CD14-positive monocyte (primary cell): Measurements from ENCODE around the gene HEYL. TPM values are rescaled to one million over a fixed set of nuclear protein-coding genes. Genes with fewer than 3 reads are reported as not detected.

Source experiments
- DNase-seq, 3 donors: peaks; one replicate each; pipeline ENCODE4 v3.0.0-alpha.2; 2011 to 2022
- H2AFZ ChIP-seq: 2 replicates; pipeline ENCODE4 v1.6.0; 2012; ENCODE audit warnings: mild to moderate bottlenecking, low read depth, low read length, inconsistent platforms; ENCODE audit not compliant: insufficient read depth, poor library complexity, severe bottlenecking
- H3K27ac ChIP-seq, 2 donors: 1 replicate in 1 of 2; 2 replicates in 1 of 2; pipeline ENCODE4 v1.5.1; 2012 to 2013; ENCODE audit warnings: low read length in 2 of 2, control low read depth in 1 of 2, inconsistent platforms in 1 of 2, low read depth in 1 of 2, mild to moderate bottlenecking in 1 of 2
- H3K27me3 ChIP-seq, 2 donors: one replicate each; pipeline versions ENCODE4 v1.6.0 to v1.6.1; 2011 to 2013; ENCODE audit warnings: low read length in 2 of 2; ENCODE audit not compliant: control insufficient read depth in 2 of 2, insufficient read depth in 2 of 2
- H3K36me3 ChIP-seq, 2 donors: replicated peaks in 1 of 2; 1 replicate in 1 of 2; 2 replicates in 1 of 2; pipeline versions ENCODE4 v1.5.1 to v1.6.1; 2012 to 2013; ENCODE audit warnings: low read length in 2 of 2, control low read depth in 1 of 2, inconsistent platforms in 1 of 2, mild to moderate bottlenecking in 1 of 2; ENCODE audit not compliant: insufficient read depth in 2 of 2, control insufficient read depth in 1 of 2
- H3K4me1 ChIP-seq, 2 donors: 1 replicate in 1 of 2; 2 replicates in 1 of 2; pipeline versions ENCODE4 v1.5.1 to v1.6.1; 2012 to 2013; ENCODE audit warnings: low read length in 2 of 2, control low read depth in 1 of 2, inconsistent platforms in 1 of 2, mild to moderate bottlenecking in 1 of 2, moderate library complexity in 1 of 2; ENCODE audit not compliant: insufficient read depth in 2 of 2, control insufficient read depth in 1 of 2
- H3K4me2 ChIP-seq: replicated peaks from 2 replicates; pipeline ENCODE3; 2012; ENCODE audit warnings: low read length, moderate library complexity, mild to moderate bottlenecking; ENCODE audit not compliant: poor library complexity, severe bottlenecking; ENCODE audit errors: extremely low read depth
- H3K4me3 ChIP-seq, 3 experiments: fragments of 200-600 bp in 1 of 3; sonication (generic) in 1 of 3; replicated peaks in 1 of 3; 1 replicate in 2 of 3; 2 replicates in 1 of 3; pipeline ENCODE4 v1.5.1; 2011 to 2013; ENCODE audit warnings: low read length in 3 of 3, mild to moderate bottlenecking in 3 of 3, control low read depth in 2 of 3, low read depth in 2 of 3, inconsistent platforms in 1 of 3, moderate library complexity in 1 of 3
- H3K79me2 ChIP-seq: 2 replicates; pipeline ENCODE4 v1.6.0; 2012; ENCODE audit warnings: mild to moderate bottlenecking, control low read depth, inconsistent platforms, low read length, moderate library complexity; ENCODE audit not compliant: insufficient read depth
- H3K9ac ChIP-seq: 2 replicates; pipeline ENCODE4 v1.6.0; 2017; ENCODE audit warnings: low read length, mild to moderate bottlenecking; ENCODE audit not compliant: insufficient read depth, poor library complexity, severe bottlenecking
- H3K9me3 ChIP-seq, 2 donors: replicated peaks in 1 of 2; 1 replicate in 1 of 2; 2 replicates in 1 of 2; pipeline versions ENCODE4 v1.5.1 to v1.6.1; 2012 to 2013; ENCODE audit warnings: low read length in 2 of 2, control low read depth in 1 of 2; ENCODE audit not compliant: control insufficient read depth in 1 of 2, insufficient read depth in 1 of 2
- H4K20me1 ChIP-seq: 2 replicates; pipeline ENCODE4 v1.6.0; 2012; ENCODE audit warnings: mild to moderate bottlenecking, low read length, control low read depth, moderate library complexity; ENCODE audit not compliant: insufficient read depth
- H3K27ac Mint-ChIP-seq, 7 donors: one replicate each; pipeline ENCODE4 v1.8.0; 2020; ENCODE audit warnings: mild to moderate bottlenecking in 7 of 7, mixed read lengths in 7 of 7, moderate library complexity in 6 of 7, inconsistent platforms in 2 of 7
- H3K27me3 Mint-ChIP-seq, 3 donors: one replicate each; pipeline ENCODE4 v1.8.0; 2021 to 2022; ENCODE audit warnings: low read depth in 3 of 3, mild to moderate bottlenecking in 3 of 3, mixed read lengths in 3 of 3, moderate library complexity in 3 of 3, inconsistent platforms in 1 of 3
- H3K36me3 Mint-ChIP-seq, 2 donors: one replicate each; pipeline ENCODE4 v1.8.0; 2020; ENCODE audit warnings: mixed read lengths in 2 of 2, inconsistent platforms in 1 of 2, mild to moderate bottlenecking in 1 of 2
- H3K4me1 Mint-ChIP-seq: one replicate; pipeline ENCODE4 v1.8.0; 2020; ENCODE audit warnings: mild to moderate bottlenecking, mixed read lengths
- H3K4me3 Mint-ChIP-seq, 2 donors: one replicate each; pipeline ENCODE4 v1.8.0; 2020; ENCODE audit warnings: mild to moderate bottlenecking in 2 of 2, mixed read lengths in 2 of 2, moderate library complexity in 1 of 2
- H3K9me3 Mint-ChIP-seq, 7 donors: one replicate each; pipeline ENCODE4 v1.8.0; 2020 to 2022; ENCODE audit warnings: mixed read lengths in 7 of 7, mild to moderate bottlenecking in 6 of 7, moderate library complexity in 6 of 7, inconsistent platforms in 2 of 7
- WGBS: methylation state at CpG from one replicate; pipeline ENCODE4 v1.1.5; 2013; ENCODE audit warnings: missing lambda C conversion rate; ENCODE audit not compliant: insufficient coverage; 5-methylcytosine and 5-hydroxymethylcytosine counted together
- intact Hi-C, 2 donors: fragments of 100-400 bp; cut with micrococcal nuclease; formaldehyde crosslinking; loops; one replicate each; pipeline versions ENCODE4 v1.15.0 to v1.15.1; 2023
- polyA plus RNA-seq, 3 donors: library from polyadenylated mRNA; depleted of rRNA in 1 of 3; unstranded in 2 of 3; stranded (reverse) in 1 of 3; fragments of 300-500 nt in 2 of 3; fragments of >200 nt in 1 of 3; fragmentation: Illumina TruSeq in 2 of 3; gene quantifications; 1 replicate in 2 of 3; 2 replicates in 1 of 3; pipeline ENCODE4 v1.2.3, GENCODE V29; 2012 to 2021
- TF ChIP-seq, protein P1 (sequence below): fragments of 200-600 bp; IDR thresholded peaks from one replicate; pipeline ENCODE4 v1.8.0; 2022; ENCODE audit warnings: antibody characterized with exemption, mild to moderate bottlenecking

Gene HEYL
- polyA plus RNA-seq, 3 donors: 0.04 to 0.15 (median 0.15) TPM

DNA sequence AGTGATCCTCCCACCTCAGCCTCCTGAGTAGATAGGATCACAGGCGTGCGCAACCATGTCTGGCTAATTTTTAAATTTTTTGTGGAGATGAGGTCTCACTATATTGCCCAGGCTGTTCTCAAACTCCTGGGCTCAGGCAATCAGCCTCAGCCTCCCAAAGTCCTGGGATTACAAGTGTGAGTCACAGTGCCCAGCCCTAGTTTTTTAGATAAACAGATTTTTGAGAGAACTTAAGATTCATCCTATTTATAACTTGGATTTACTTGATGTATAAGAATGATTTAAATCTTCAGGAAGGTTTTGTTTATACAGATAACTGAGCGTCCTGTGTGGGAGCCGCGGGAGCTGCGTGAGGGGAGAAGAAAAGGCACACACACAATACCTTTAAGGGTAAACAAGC, 26.2 kb downstream of the HEYL start:
- TF ChIP-seq, protein P1, sequence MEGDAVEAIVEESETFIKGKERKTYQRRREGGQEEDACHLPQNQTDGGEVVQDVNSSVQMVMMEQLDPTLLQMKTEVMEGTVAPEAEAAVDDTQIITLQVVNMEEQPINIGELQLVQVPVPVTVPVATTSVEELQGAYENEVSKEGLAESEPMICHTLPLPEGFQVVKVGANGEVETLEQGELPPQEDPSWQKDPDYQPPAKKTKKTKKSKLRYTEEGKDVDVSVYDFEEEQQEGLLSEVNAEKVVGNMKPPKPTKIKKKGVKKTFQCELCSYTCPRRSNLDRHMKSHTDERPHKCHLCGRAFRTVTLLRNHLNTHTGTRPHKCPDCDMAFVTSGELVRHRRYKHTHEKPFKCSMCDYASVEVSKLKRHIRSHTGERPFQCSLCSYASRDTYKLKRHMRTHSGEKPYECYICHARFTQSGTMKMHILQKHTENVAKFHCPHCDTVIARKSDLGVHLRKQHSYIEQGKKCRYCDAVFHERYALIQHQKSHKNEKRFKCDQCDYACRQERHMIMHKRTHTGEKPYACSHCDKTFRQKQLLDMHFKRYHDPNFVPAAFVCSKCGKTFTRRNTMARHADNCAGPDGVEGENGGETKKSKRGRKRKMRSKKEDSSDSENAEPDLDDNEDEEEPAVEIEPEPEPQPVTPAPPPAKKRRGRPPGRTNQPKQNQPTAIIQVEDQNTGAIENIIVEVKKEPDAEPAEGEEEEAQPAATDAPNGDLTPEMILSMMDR: no peak
- DNase-seq: no peak
- Histone ChIP-seq H3K4me2 (no peak overlapping the region), H3K9ac (no peak overlapping the region), H2AFZ (no peak overlapping the region), H4K20me1 (no peaks in the 10 kb centered on the region), H3K79me2 (no peaks in the 10 kb centered on the region), H3K27ac (no peak overlapping the region), H3K4me3 (no peak overlapping the region), H3K4me1 (peaks cover 0 to 4% of the 10 kb centered on the region in 2 donors), H3K27me3 (no peaks in the 10 kb centered on the region), H3K36me3 (no peaks in the 10 kb centered on the region), H3K9me3 (no peaks in the 10 kb centered on the region)
- intact Hi-C loops: loop anchor here in 1 of 2 donors (5.0 kb wide), 1 partner anchor 39 kb away; no protein-coding TSS in a partner anchor
- no peak overlapping the region for H3K4me3 Mint-ChIP-seq
- no peaks in the 10 kb centered on the region for H3K36me3 Mint-ChIP-seq
- no peak overlapping the region for H3K27ac Mint-ChIP-seq
- WGBS: no CpG with 5 or more reads among the region's 6 CpGs
- H3K27me3 Mint-ChIP-seq: peaks cover 4 to 16% (median 7%) of the 10 kb centered on the region in 3 donors
- peaks cover 7% of the 10 kb centered on the region for H3K4me1 Mint-ChIP-seq
- H3K9me3 Mint-ChIP-seq: peaks cover 0 to 3% (median 0%) of the 10 kb centered on the region in 7 donors

DNA sequence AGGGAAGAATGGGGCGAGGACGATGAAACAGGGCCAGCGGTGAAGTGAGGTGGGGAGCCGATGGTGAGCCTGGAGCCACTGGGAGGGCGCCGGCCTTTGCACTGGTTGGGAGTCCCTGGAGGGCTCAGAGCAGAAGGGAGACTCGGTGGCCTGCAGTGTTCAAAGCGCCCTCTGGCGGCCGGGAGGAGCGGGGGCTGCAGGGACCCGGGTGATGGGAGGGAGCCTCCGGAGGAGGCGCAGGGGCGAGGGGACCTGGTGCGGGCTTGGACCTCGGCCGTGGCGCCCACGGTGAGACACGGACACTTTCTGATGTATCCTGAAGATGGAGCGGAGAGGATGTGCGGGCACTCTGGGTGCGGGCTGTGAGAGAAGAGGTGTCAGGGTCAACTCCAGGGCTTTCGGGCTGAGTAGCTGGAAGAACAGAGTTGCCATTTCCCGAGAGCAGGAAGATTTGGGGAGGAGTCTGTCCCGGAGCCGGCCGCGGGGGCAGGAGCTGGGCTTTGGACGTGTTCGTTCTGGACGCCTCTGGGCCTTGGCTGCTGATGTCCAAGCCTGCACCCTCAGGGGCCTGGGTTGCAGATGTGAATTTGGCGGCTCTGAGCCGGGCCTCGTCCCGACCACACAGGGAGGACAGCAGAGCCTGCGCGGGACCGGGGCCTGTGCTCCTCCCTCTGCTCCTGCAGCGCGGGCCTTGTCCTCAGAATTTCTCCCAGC, 29.7 kb downstream of the HEYL start:
- H3K4me1 Mint-ChIP-seq: peaks cover 8% of the 10 kb centered on the region
- WGBS: 43% methylated on average over 40 of the region's 42 CpGs
- Histone ChIP-seq H3K4me3 (no peak overlapping the region), H3K9me3 (no peaks in the 10 kb centered on the region), H3K4me1 (peaks cover 0 to 4% of the 10 kb centered on the region in 2 donors), H3K4me2 (no peak overlapping the region), H2AFZ (peak overlapping the region; percentile 63), H3K79me2 (no peaks in the 10 kb centered on the region), H3K9ac (no peak overlapping the region), H3K27ac (no peak overlapping the region), H4K20me1 (no peaks in the 10 kb centered on the region), H3K27me3 (no peaks in the 10 kb centered on the region), H3K36me3 (no peaks in the 10 kb centered on the region)
- TF ChIP-seq, protein P1: peak; percentile 91
- DNase-seq: peak; percentile 21 to 69 (median 44)
- no peaks in the 10 kb centered on the region for H3K9me3 Mint-ChIP-seq
- H3K4me3 Mint-ChIP-seq: peak overlapping the region; percentile 13 to 57
- intact Hi-C loops: loop anchor here in 1 of 2 donors (2.0 to 5.0 kb wide), 2 partner anchors 43 to 111 kb away; no protein-coding TSS in a partner anchor
- no peaks in the 10 kb centered on the region for H3K36me3 Mint-ChIP-seq
- H3K27me3 Mint-ChIP-seq: peaks cover 2 to 8% (median 4%) of the 10 kb centered on the region in 3 donors
- H3K27ac Mint-ChIP-seq: peak overlapping the region in 1 of 7 donors; percentile 25
